DND-41 (cell line): Measurements from ENCODE around the gene VPS4A.

Experiments
- CTCF ChIP-seq: IDR thresholded peaks from 2 replicates; pipeline ENCODE4 v1.5.1; 2012; ENCODE audit warnings: borderline replicate concordance, low read length, moderate library complexity, mild to moderate bottlenecking; ENCODE audit not compliant: poor library complexity, severe bottlenecking; ENCODE audit errors: extremely low read depth
- EZH2 ChIP-seq: IDR thresholded peaks from 3 replicates; pipeline ENCODE4 v1.6.1; 2012; ENCODE audit warnings: borderline replicate concordance, low read depth, mild to moderate bottlenecking, moderate library complexity, low read length, inconsistent platforms; ENCODE audit not compliant: severe bottlenecking

- no peak for TF ChIP-seq CTCF
- no peak for TF ChIP-seq EZH2
Measured at GRCh38 chr16:69351309-69352027, 40.3 kb downstream of the VPS4A start, which contains the start of gene TMED6.
